Hematopoietic multipotent progenitor cell treated with erythropoietin and hydrocortisone succinate and interleukin-3 and kit ligand, for 6 days (in vitro differentiated cells): ENCODE data around the gene CALCA.
"Not testable (repeated sequence)": the region's sequence is repeated elsewhere in the genome, so short reads cannot be mapped to it uniquely, and the experiment has no call there.

Experiments
- DNase-seq: peaks from one replicate; pipeline ENCODE4 v3.0.0-alpha.2; 2015

The CALCA gene

GRCh38 chr11:14971865-14972580, at the start of gene CALCA:
TSS of gene CALCA (minus strand) at chr11:14972351. CDS start at chr11:14971192, 1,159 bp downstream.
- DNase-seq, result no peak

GRCh38 chr11:15016200-15016599, 44.0 kb upstream of the CALCA start:
- DNase-seq, result no peak

DNA sequence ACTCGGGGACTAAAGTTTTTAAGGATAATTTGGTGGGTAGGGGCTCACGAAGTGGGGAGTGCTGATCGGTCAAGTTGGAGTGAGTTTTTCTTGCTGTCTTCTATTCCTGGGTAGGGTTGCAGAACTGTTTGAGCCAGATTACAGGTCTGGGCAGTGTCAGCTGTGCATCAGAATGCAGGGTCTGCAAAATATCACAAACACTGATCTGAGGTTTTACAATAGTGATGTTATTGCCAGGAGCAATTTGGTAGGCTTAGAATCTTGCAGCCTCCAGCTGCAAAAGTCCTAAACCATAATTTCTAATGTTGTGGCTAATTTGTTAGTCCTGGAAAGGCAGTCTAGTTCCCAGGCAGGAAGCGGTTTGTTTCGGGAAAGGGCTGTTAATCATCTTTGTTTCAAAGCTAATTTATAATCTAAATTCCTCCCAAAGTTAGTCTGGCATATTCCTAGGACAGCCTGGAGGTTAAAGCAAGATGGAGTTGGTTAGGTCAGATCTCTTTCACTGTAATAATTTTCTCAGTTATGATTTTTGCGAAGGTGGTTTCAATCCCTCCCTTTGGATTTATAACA, 39.7 kb upstream of the CALCA start:
- no peak for DNase-seq

- DNase-seq, result no peak
These were observed 38.7 kb upstream of the CALCA start for GRCh38 chr11:15010865-15011264.

- peak; percentile 76 for DNase-seq
These were observed 34.1 kb upstream of the CALCA start for GRCh38 chr11:15006139-15006759.

DNA sequence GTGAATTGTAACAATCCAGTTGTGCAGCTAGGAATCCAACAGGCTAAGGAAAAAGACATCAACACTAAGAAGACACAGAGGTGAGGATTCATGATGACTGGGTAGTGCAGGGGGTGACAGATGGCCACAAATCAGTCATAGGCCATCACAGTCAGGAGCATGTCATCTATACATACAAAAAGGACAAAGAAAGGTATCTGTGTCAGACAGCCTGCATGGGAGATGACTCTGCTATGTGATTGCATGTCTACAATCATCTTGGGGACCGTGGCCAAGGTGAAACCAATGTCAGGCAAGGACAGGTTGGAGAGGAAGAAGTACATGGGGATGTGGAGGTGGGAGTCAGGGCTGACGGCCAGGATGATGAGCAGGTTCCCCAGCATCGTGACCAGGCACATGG, 16.0 kb upstream of the CALCA start:
- DNase-seq, result not testable (repeated sequence)

GRCh38 chr11:14981507-14981906, 9.4 kb upstream of the CALCA start:
- no peak for DNase-seq

- DNase-seq, result no peak
These were observed 8.7 kb upstream of the CALCA start for GRCh38 chr11:14980854-14981253.

DNA sequence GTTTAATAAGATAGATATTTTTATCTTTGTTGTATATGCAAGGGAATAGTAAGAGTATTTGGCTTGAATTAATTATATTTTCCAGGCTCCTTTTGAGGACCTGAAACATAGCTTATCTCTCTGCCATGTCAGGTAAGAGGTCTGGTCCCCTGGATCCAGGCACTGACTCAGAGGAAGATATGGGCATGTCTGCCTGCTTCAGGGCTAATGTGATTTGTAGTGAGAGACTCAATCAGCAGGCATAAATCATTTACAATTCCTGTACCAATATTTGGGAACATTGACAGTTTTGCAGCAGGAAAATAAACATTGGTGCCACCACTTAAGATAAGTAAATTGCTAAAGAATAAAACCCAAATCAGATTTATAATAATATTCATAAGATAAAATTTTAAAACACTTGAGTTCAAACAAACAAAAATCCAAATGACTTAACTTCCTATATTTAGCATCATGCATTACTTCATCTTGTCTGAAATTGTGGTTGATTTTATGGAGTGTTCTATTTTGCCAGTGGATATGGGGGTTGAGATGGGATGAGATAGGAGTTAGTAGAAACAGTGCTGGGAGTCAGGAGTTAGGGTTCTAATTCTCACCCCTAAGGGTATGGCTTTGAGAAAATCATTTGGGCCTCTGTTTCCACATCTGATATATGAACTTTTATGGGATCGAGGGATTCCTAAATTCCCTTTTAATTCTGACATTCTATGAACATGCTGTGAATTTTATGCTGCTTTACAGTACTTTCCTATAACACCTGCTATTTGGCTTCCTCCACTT, 5.1 kb upstream of the CALCA start:
- no peak for DNase-seq

GRCh38 chr11:14975252-14975587, 3.1 kb upstream of the CALCA start:
- no peak for DNase-seq

DNA sequence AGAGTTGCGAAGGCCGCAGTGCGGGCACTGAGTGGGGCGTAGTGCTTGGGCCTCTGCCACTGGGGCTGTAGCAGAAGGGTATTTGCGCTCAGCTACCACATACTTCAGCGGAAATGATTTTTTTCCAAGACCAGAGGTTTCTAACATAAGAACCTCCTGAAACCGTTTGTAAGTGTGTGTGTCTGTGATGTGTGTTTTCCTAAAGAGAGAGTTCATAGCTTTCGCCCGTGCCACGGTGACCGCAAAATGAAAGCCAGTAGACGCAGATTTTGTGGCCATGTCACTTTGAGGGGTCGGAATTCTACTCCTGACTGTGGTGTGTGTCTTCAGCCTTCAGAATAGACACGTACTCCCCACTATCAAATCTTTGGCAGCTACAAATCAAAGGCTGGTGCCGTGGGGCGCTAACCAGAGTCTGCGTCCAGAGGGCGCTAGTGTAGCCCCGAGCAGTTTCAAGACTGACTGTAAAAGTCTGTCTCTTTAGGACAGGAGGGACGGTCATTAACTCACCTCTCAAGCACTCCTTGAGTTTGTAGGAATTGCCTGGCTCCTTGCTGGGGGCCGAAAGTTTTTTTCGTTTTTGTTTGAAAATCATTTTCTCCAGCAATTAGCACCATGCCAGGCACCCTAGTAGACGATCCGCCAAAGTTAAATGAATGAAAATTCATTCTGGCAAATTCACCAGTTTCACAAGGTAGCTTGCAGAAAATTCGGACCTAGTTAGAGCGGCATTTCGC, 2.5 kb upstream of the CALCA start:
- peak; percentile 70 for DNase-seq

- no peak for DNase-seq
These were observed 1.7 kb upstream of the CALCA start for GRCh38 chr11:14973621-14974514.

GRCh38 chr11:14972581-14973495, 687 bp upstream of the CALCA start:
- no peak for DNase-seq

DNA sequence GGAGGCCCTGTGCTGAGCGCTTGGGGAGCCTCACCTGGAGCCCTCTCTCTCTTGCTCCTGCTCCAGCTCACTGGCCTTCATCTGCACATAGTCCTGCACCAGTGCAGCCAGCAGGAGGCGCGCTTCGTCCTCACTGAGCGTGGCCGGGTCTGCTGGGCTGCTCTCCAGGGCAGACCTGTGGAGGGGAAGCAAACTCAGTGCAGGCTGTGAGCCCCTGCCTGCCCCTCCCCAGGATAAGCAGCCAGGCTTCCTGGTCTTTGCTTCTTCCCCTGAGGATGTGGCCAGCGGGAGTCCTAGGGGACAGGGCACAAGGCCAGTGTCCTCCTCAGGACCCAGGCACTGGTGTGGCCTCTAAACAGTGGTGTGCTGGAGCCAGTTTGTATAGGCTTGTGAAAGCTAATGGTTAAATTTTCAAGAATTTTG, 2.2 kb downstream of the CALCA start:
- DNase-seq, result peak; percentile 57

DNA sequence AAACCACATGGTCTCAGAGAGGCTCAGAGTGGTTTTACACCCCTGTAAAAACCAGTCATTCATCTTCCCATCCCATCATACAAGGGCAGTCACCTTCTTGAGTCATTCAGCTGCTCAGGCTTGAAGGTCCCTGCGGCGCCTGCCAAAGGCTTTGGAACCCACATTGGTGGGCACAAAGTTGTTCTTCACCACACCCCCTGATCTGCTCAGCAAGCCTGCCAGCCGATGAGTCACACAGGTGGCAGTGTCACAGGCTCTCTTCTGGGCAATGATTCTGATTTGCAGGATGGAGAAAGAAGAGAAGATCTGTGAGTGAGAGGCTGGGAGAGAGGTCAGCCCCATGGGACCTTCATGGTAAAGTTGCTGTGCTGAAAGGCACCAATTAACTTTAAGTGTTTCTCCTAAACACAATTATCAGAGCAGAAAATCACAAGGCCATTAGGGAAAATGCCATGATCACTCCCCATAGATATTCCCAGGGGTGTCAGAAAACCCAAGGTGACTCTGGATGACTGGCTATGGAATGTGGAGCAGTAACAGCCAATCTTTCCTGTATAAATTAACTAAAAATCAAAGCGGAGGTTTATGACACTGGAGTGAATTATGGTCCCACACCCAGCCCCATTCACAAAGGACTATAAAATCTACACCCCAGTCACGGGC, 4.4 kb downstream of the CALCA start:
- DNase-seq, result no peak

DNA sequence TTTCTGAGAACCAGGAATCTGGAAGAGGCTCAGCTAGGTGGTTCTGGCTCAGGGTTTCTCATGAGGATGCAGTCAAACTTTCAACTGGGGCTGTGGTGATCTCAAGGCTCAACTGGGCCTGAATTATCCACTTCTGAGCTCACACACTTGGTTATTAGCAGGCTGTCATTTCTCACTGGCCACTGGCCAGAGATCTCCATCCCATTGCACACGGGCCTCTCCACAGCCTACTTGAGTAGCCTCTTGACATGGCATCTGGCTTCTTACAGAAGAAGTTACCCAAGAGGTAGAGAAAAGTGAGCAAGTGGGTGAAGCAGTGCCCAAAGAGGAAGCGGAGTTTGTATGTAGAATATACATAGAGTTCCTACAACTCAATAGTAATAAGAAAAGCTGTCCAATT, 16.0 kb downstream of the CALCA start:
- DNase-seq, result no peak

- DNase-seq, result no peak
These were observed 17.6 kb downstream of the CALCA start for GRCh38 chr11:14954581-14954980.

- DNase-seq, result no peak
These were observed 18.2 kb downstream of the CALCA start for GRCh38 chr11:14953904-14954303.

DNA sequence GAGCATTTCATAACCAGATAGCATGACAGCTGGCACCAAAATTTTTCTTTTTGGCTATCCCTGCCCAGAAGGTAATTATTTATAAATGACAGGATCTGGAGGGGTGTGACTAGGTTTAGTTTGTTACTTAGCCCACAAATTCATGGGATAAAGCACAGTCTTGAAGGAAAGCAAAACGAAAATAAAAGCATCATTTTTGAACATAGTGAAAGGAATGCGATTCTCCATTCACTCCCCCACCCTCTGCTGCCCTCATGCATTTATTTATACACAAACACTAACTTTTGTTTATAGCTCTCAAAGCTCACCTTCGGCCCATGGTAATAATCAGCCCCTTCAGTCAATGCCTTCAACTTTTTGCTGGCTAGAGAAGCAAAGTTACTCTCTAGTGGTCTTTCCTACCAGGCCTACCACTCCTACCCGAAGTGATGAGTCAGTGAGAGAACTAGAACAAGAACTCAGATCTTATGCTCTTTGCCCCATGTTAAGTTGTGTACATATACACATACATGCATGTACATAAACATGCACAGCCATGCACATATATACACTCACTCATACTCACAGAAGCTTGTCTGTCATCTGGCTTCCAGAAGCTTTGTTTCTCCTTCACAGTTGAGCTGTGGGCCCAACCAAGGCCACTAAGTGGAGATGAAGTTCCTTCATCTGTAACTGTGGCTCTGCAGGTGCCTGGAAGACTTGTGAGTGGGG, 22.6 kb downstream of the CALCA start:
- no peak for DNase-seq

DNA sequence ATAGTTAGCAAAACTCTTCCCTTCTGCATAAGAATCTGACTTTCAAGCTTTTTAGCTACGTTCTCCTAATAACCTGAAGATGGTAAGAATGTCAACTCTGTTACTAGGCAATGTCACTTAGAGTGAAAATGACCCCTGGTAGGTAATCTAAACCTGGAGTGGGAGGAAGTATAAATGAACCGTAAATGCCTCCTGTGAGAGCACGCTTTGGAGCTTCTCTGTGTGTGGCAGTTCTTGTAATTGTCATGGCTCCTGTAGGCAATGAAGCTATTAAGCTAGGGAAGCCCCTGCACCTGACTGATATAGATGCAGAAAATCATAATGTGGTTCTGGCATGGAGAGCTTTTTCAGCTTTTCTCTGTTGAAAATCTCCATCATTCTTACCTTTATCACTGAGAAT, 29.4 kb downstream of the CALCA start:
- no peak for DNase-seq
